Activated naive CD8-positive, alpha-beta T cell treated with anti-CD3 and anti-CD28 coated beads, Interleukin-2, amount 50 U/mL, for 24 hours (primary cell): Measurements from ENCODE around the gene WDR70.
"Not testable (repeated sequence)": the region's sequence is repeated elsewhere in the genome, so short reads cannot be mapped to it uniquely, and the experiment has no call there.

ENCODE experiments used
- ATAC-seq: fragments of 150-1000 bp; cut with Tn5 transposase; one replicate; pipeline ENCODE4 v1.10.0; 2021
- DNase-seq: peaks from one replicate; pipeline ENCODE4 v3.0.0; 2021
- H3K27ac Mint-ChIP-seq: one replicate; pipeline ENCODE4 v1.8.0; 2021; ENCODE audit warnings: mild to moderate bottlenecking, mixed read lengths
- H3K27me3 Mint-ChIP-seq: one replicate; pipeline ENCODE4 v1.8.0; 2021; ENCODE audit warnings: mixed read lengths
- H3K36me3 Mint-ChIP-seq: one replicate; pipeline ENCODE4 v1.8.0; 2021; ENCODE audit warnings: low read depth, mixed read lengths
- H3K4me1 Mint-ChIP-seq: one replicate; pipeline ENCODE4 v1.8.0; 2021; ENCODE audit warnings: mixed read lengths
- H3K4me3 Mint-ChIP-seq: one replicate; pipeline ENCODE4 v1.8.0; 2021; ENCODE audit warnings: mild to moderate bottlenecking, moderate library complexity, mixed read lengths
- H3K9me3 Mint-ChIP-seq: one replicate; pipeline ENCODE4 v1.8.0; 2021; ENCODE audit warnings: mixed read lengths

WDR70 gene

DNA sequence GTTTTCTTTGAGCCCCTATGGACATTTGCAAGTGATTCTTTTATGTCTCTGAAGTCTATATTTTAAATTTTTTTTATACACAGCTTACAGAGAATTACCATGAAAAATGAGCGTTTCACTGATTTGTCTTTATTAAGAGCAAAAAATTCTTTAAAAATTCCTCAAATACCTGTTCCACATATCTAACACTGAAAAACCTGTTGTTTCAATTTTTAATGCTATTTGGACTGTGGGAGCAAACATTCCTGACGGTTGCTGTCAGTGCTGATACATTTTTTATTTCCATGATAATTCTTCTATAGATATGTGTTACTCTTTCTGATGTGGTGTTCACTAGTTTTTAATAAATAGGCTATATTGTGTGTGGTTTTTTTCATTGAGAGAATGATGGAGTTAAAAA lies 261.0 kb downstream of the WDR70 start:
- no peak for DNase-seq
- Mint-ChIP-seq H3K36me3 (peaks cover 31% of the 10 kb centered on the region), H3K27ac (no peak overlapping the region), H3K9me3 (peaks cover 20% of the 10 kb centered on the region), H3K4me3 (no peak overlapping the region), H3K4me1 (no peaks in the 10 kb centered on the region), H3K27me3 (no peaks in the 10 kb centered on the region)
- no peak for ATAC-seq

DNA sequence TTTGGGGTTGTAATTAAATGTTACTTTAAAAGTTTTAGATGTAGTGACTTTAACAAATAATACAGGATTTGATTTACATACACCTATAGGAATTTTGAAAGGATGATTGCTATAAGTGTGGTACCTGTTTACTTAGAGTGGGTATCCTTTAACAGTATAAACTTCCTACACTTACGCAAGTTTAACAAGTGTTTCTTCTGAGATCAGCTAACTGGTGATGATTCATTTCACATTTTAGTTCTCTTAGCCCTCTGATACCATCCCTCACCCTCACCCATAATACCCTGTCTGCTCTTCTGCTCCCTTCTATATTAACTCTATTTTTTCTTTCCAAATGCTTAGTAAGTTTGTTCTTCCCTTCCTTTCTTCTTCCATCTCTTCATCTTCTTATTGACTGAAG lies 262.8 kb downstream of the WDR70 start:
- Mint-ChIP-seq H3K27ac (no peak overlapping the region), H3K9me3 (peaks cover 37% of the 10 kb centered on the region), H3K4me3 (no peak overlapping the region), H3K36me3 (peaks cover 34% of the 10 kb centered on the region), H3K27me3 (no peaks in the 10 kb centered on the region), H3K4me1 (no peaks in the 10 kb centered on the region)
- no peak for ATAC-seq
- no peak for DNase-seq

GRCh38 chr5:37645707-37646106 lies 266.6 kb downstream of the WDR70 start:
- Mint-ChIP-seq H3K4me3 (no peak overlapping the region), H3K27me3 (no peaks in the 10 kb centered on the region), H3K36me3 (peaks cover 51% of the 10 kb centered on the region), H3K4me1 (no peaks in the 10 kb centered on the region), H3K9me3 (peaks cover 56% of the 10 kb centered on the region), H3K27ac (no peak overlapping the region)
- no peak for DNase-seq
- ATAC-seq = no peak

DNA sequence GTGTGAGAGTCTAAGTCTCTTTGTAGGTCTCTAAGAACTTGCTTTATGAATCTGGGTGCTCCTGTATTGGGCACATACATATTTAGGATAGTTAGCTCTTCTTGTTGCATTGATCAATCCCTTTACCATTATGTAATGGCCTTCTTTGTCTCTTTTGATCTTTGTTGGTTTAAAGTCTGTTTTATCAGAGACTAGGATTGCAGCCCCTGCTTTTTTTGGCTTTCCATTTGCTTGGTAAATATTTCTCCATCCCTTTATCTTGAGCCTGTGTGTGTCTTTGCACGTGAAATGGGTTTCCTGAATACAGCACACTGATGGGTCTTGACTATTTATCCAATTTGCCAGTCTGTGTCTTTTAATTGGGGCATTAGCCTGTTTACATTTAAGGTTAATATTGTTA lies 275.4 kb downstream of the WDR70 start:
- ATAC-seq, H3K27ac Mint-ChIP-seq, H3K27me3 Mint-ChIP-seq, H3K4me3 Mint-ChIP-seq, H3K4me1 Mint-ChIP-seq, DNase-seq: not testable (repeated sequence)
- Mint-ChIP-seq H3K9me3 (peaks cover 34% of the 10 kb centered on the region), H3K36me3 (peaks cover 33% of the 10 kb centered on the region)

- H3K9me3 Mint-ChIP-seq = peaks cover 22% of the 10 kb centered on the region
- H3K4me3 Mint-ChIP-seq = no peak overlapping the region
- ATAC-seq (no peak), DNase-seq (no peak)
- no peak overlapping the region for H3K27ac Mint-ChIP-seq
- peaks cover 3% of the 10 kb centered on the region for H3K4me1 Mint-ChIP-seq
- no peaks in the 10 kb centered on the region for H3K27me3 Mint-ChIP-seq
- H3K36me3 Mint-ChIP-seq = peaks cover 16% of the 10 kb centered on the region
These were observed 277.9 kb downstream of the WDR70 start for GRCh38 chr5:37657046-37657445.

DNA sequence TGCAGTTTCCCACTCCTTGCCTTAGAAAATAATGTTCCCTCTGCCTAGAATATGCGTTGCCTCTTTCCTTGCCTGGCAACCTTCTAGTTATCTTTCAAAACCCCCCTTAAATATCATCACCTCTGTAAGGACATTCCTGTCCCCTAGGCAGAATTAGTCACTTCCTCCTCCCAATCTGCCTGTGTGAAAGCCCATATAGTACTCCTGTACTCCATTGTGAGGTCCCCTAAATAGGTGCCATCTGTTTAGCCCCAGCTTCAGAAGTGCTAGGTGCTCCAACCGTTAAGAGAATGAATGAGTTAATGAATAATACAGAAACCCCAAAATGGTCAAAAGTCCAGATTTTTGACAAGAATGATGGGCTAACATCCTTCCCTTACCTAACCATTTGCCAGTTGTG lies 279.3 kb downstream of the WDR70 start:
- ATAC-seq = no peak
- no peak for DNase-seq

DNA sequence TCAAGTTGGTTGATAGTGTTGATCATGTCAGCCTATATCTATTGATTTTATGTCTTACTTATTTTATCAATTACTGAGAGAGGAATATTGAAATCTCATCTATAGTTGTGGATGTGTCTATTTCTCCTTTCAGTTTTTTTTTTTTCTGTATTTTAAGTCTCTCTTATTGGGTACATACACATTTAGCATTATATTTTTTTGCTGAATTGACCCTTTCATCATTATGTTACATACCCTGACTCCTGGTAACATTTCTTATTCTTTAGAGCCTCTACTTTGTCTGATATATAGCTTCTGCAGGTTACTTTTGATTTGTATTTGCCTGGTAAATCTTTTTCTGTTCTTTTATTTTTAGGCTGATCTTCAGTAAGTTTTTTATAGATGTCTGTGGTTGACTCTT lies 281.2 kb downstream of the WDR70 start:
- no peak overlapping the region for H3K4me3 Mint-ChIP-seq
- no peaks in the 10 kb centered on the region for H3K27me3 Mint-ChIP-seq
- no peak overlapping the region for H3K27ac Mint-ChIP-seq
- ATAC-seq (no peak), DNase-seq (no peak)
- peaks cover 5% of the 10 kb centered on the region for H3K4me1 Mint-ChIP-seq
- H3K36me3 Mint-ChIP-seq = peaks cover 11% of the 10 kb centered on the region
- H3K9me3 Mint-ChIP-seq = no peaks in the 10 kb centered on the region

More for the DNA sequence above, 279.3 kb downstream of the WDR70 start:
- Mint-ChIP-seq H3K36me3 (peaks cover 10% of the 10 kb centered on the region), H3K4me3 (no peak overlapping the region), H3K27ac (no peak overlapping the region), H3K4me1 (peaks cover 3% of the 10 kb centered on the region), H3K9me3 (peaks cover 9% of the 10 kb centered on the region), H3K27me3 (no peaks in the 10 kb centered on the region)

- Mint-ChIP-seq H3K4me3 (no peak overlapping the region), H3K27ac (no peak overlapping the region)
These were observed 282.3 kb downstream of the WDR70 start for GRCh38 chr5:37661227-37661920.

GRCh38 chr5:37661951-37662350 lies 282.8 kb downstream of the WDR70 start:
- no peak overlapping the region for H3K27ac Mint-ChIP-seq

More at GRCh38 chr5:37661227-37661920, 282.3 kb downstream of the WDR70 start:
- ATAC-seq = no peak
- DNase-seq = no peak
- no peaks in the 10 kb centered on the region for H3K27me3 Mint-ChIP-seq
- peaks cover 11% of the 10 kb centered on the region for H3K36me3 Mint-ChIP-seq
- H3K4me1 Mint-ChIP-seq = peaks cover 5% of the 10 kb centered on the region
- H3K9me3 Mint-ChIP-seq = no peaks in the 10 kb centered on the region

DNA sequence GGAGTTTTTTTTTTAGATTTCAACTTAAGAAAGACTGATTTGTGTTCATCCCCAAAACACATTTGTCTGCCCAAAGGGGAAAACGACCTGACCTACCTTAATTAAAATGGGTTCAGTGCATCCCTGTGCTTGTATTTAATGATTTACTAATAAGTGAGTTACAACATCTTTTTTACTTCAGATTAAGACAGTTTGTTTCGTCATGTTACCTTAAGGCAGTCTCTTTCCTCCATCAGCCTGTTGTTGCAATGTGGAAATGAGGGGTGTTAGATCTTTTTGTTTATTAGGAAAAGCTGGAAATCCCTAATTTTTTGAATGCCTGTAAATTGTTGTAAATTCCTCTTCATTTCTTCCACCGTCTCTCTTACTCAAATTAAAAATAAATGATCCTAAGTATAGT lies 283.2 kb downstream of the WDR70 start:
- no peak for ATAC-seq
- peaks cover 11% of the 10 kb centered on the region for H3K36me3 Mint-ChIP-seq
- H3K27ac Mint-ChIP-seq = no peak overlapping the region
- DNase-seq = no peak
- no peak overlapping the region for H3K4me3 Mint-ChIP-seq
- no peaks in the 10 kb centered on the region for H3K9me3 Mint-ChIP-seq
- peaks cover 5% of the 10 kb centered on the region for H3K4me1 Mint-ChIP-seq
- H3K27me3 Mint-ChIP-seq = no peaks in the 10 kb centered on the region

More at GRCh38 chr5:37661951-37662350, 282.8 kb downstream of the WDR70 start:
- no peak overlapping the region for H3K4me3 Mint-ChIP-seq
- no peaks in the 10 kb centered on the region for H3K9me3 Mint-ChIP-seq
- DNase-seq (no peak), ATAC-seq (no peak)
- no peaks in the 10 kb centered on the region for H3K27me3 Mint-ChIP-seq
- H3K36me3 Mint-ChIP-seq = peaks cover 11% of the 10 kb centered on the region
- H3K4me1 Mint-ChIP-seq = peaks cover 5% of the 10 kb centered on the region

DNA sequence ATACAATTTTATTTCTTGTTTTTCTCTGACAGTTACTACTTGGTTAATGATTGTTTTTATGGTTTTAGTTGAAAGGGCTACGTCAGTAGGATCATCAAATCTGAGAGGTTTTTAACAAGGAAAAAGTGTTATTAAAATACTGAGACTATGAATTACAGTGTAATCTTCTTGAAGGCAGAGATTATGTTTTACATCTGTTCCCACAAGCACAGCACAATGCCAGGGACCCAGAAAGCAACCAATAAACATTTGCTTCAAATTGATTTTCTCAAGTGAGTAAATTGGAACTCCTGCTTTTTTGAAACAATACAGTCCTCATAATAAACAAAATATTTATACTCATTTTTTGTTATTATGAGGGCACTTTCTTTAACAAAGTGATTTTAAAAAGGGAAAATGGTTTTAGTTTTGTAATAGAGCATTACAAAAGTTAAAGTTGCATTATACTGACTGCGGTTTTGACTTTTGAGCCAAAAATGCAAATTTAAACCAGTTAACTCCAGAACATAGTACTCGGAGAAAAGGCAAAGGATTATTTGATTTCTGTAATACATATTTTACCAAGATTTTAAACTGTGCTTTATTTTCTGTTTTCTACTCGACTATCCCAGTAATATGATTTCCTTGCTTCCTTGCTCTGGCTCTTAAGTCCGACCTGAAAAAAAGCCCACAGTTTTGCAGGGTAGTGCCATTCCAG lies 283.8 kb downstream of the WDR70 start:
- H3K9me3 Mint-ChIP-seq = no peaks in the 10 kb centered on the region
- H3K4me1 Mint-ChIP-seq = peaks cover 5% of the 10 kb centered on the region
- ATAC-seq (no peak), DNase-seq (no peak)
- H3K4me3 Mint-ChIP-seq = no peak overlapping the region
- no peaks in the 10 kb centered on the region for H3K27me3 Mint-ChIP-seq
- no peak overlapping the region for H3K27ac Mint-ChIP-seq
- H3K36me3 Mint-ChIP-seq = peaks cover 11% of the 10 kb centered on the region

DNA sequence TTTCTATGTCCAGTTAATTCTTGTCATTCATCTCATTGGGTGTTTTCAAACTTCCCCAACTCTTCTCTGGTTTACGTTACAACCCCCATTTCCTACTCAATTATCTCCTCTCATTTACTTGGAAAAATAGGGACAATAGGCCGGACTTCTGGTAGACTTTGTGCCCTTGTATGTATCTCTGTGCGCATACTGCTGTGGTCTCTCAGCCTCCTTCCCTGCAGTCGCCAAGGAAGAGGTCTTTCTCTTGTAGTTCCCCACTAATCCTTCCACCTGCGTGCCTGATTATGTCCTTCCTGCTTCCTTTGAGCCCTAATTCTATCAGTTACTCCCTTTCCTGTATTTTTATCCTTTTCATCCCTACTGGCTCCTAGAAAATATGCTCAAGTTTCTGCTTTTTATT lies 284.4 kb downstream of the WDR70 start:
- H3K27ac Mint-ChIP-seq = no peak overlapping the region
- ATAC-seq (no peak), DNase-seq (no peak)
- no peak overlapping the region for H3K4me3 Mint-ChIP-seq
- no peaks in the 10 kb centered on the region for H3K27me3 Mint-ChIP-seq
- peaks cover 3% of the 10 kb centered on the region for H3K4me1 Mint-ChIP-seq
- no peaks in the 10 kb centered on the region for H3K9me3 Mint-ChIP-seq
- H3K36me3 Mint-ChIP-seq = peaks cover 11% of the 10 kb centered on the region

- H3K27ac Mint-ChIP-seq = no peak overlapping the region
- DNase-seq = no peak
- no peak for ATAC-seq
- H3K9me3 Mint-ChIP-seq = peaks cover 3% of the 10 kb centered on the region
- H3K27me3 Mint-ChIP-seq = no peaks in the 10 kb centered on the region
- peaks cover 3% of the 10 kb centered on the region for H3K4me1 Mint-ChIP-seq
- no peak overlapping the region for H3K4me3 Mint-ChIP-seq
- H3K36me3 Mint-ChIP-seq = peaks cover 11% of the 10 kb centered on the region
These were observed 285.4 kb downstream of the WDR70 start for GRCh38 chr5:37664551-37664950.

GRCh38 chr5:37665272-37665671 lies 286.2 kb downstream of the WDR70 start:
- peaks cover 11% of the 10 kb centered on the region for H3K36me3 Mint-ChIP-seq
- peaks cover 3% of the 10 kb centered on the region for H3K4me1 Mint-ChIP-seq
- DNase-seq (no peak), ATAC-seq (no peak)
- H3K4me3 Mint-ChIP-seq = no peak overlapping the region
- H3K27me3 Mint-ChIP-seq = no peaks in the 10 kb centered on the region
- no peak overlapping the region for H3K27ac Mint-ChIP-seq
- peaks cover 4% of the 10 kb centered on the region for H3K9me3 Mint-ChIP-seq

GRCh38 chr5:37665889-37666288 lies 286.8 kb downstream of the WDR70 start:
- H3K4me1 Mint-ChIP-seq = peaks cover 3% of the 10 kb centered on the region
- DNase-seq (no peak), ATAC-seq (no peak)
- no peak overlapping the region for H3K4me3 Mint-ChIP-seq
- H3K27ac Mint-ChIP-seq = no peak overlapping the region
- no peaks in the 10 kb centered on the region for H3K27me3 Mint-ChIP-seq
- H3K36me3 Mint-ChIP-seq = peaks cover 11% of the 10 kb centered on the region
- H3K9me3 Mint-ChIP-seq = peaks cover 4% of the 10 kb centered on the region
